ENCODE data around the gene IRF2.
"Not testable (repeated sequence)": the region's sequence is repeated elsewhere in the genome, so short reads cannot be mapped to it uniquely, and the experiment has no call there.

Gene IRF2

GRCh38 chr4:184383497-184384055 is 90.8 kb downstream of the IRF2 start:
- H3K4me3 ChIP-seq (replicated peaks in 1 of 2; ENCODE audit: low read depth in 2 of 2, low read length in 2 of 2), result peak overlapping the region in 1 of 2 donors; percentile 48
- peak; percentile 96 to 97 for DNase-seq (ENCODE audit: low read depth in 2 of 2)
- no peak for TF ChIP-seq CTCF (IDR thresholded peaks at IDR 0.05; ENCODE audit: low read depth, low read length)

GRCh38 chr4:184382189-184382846 is 92.0 kb downstream of the IRF2 start:
- no peak for DNase-seq (ENCODE audit: low read depth in 2 of 2)
- H3K4me3 ChIP-seq (replicated peaks in 1 of 2; ENCODE audit: low read depth in 2 of 2, low read length in 2 of 2), result no peak overlapping the region
- TF ChIP-seq CTCF (IDR thresholded peaks at IDR 0.05; ENCODE audit: low read depth, low read length), result no peak

- no peak for TF ChIP-seq CTCF (IDR thresholded peaks at IDR 0.05; ENCODE audit: low read depth, low read length)
- H3K4me3 ChIP-seq (replicated peaks in 1 of 2; ENCODE audit: low read depth in 2 of 2, low read length in 2 of 2), result no peak overlapping the region
- no peak for DNase-seq (ENCODE audit: low read depth in 2 of 2)
These were observed 93.6 kb downstream of the IRF2 start for GRCh38 chr4:184380707-184381106.

GRCh38 chr4:184380214-184380613 is 94.1 kb downstream of the IRF2 start:
- H3K4me3 ChIP-seq (replicated peaks in 1 of 2; ENCODE audit: low read depth in 2 of 2, low read length in 2 of 2); DNase-seq (ENCODE audit: low read depth in 2 of 2): not testable (repeated sequence)

- H3K4me3 ChIP-seq (replicated peaks in 1 of 2; ENCODE audit: low read depth in 2 of 2, low read length in 2 of 2), result no peak overlapping the region
- no peak for DNase-seq (ENCODE audit: low read depth in 2 of 2)
- TF ChIP-seq CTCF (IDR thresholded peaks at IDR 0.05; ENCODE audit: low read depth, low read length), result no peak
These were observed 97.4 kb downstream of the IRF2 start for GRCh38 chr4:184376923-184377322.

GRCh38 chr4:184376126-184376838 is 98.1 kb downstream of the IRF2 start:
- DNase-seq (ENCODE audit: low read depth in 2 of 2), result no peak
- TF ChIP-seq CTCF (IDR thresholded peaks at IDR 0.05; ENCODE audit: low read depth, low read length), result no peak
- H3K4me3 ChIP-seq (replicated peaks in 1 of 2; ENCODE audit: low read depth in 2 of 2, low read length in 2 of 2), result no peak overlapping the region

GRCh38 chr4:184375623-184376022 is 98.7 kb downstream of the IRF2 start:
- H3K4me3 ChIP-seq (replicated peaks in 1 of 2; ENCODE audit: low read depth in 2 of 2, low read length in 2 of 2); DNase-seq (ENCODE audit: low read depth in 2 of 2): not testable (repeated sequence)
